A673 (cell line): ENCODE measurements around the gene MZT2A.

Experiments
- EZH2 ChIP-seq: fragments of 200-600 bp; sonication (generic); IDR thresholded peaks from 2 replicates; pipeline ENCODE4 v1.6.1; 2017; ENCODE audit warnings: borderline replicate concordance, low read depth, mild to moderate bottlenecking, mixed read lengths, antibody characterized with exemption, low read length; ENCODE audit not compliant: poor library complexity, severe bottlenecking
- TF ChIP-seq, protein P1 (sequence below): fragments of 300-800, 200-600 bp; sonication (generic); conservative IDR thresholded peaks from 2 replicates; pipeline ENCODE4 v1.5.1; 2017; ENCODE audit warnings: low read depth, mild to moderate bottlenecking, antibody characterized with exemption, low read length, moderate library complexity, mixed read lengths

DNA sequence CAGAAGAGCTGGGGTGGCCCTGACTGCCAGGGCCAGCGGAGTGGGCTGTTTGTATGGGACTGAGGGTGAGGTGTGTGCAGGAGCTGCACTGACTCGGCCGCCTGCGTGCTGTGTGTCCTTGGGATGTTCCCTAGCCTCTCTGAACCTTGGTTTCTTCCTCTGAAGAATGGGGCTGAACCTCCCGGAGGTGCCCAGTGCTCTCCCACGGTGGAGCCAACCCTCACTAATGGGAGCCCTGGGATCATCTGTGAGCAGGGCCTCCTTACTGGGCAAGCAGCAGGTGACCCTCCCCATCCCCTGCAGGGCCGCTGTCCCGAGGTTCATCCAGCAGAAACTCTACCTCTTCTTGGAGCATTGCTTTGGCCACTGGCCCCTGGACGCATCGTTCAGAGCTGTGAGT lies 23.8 kb upstream of the MZT2A start:
- TF ChIP-seq, protein P1, sequence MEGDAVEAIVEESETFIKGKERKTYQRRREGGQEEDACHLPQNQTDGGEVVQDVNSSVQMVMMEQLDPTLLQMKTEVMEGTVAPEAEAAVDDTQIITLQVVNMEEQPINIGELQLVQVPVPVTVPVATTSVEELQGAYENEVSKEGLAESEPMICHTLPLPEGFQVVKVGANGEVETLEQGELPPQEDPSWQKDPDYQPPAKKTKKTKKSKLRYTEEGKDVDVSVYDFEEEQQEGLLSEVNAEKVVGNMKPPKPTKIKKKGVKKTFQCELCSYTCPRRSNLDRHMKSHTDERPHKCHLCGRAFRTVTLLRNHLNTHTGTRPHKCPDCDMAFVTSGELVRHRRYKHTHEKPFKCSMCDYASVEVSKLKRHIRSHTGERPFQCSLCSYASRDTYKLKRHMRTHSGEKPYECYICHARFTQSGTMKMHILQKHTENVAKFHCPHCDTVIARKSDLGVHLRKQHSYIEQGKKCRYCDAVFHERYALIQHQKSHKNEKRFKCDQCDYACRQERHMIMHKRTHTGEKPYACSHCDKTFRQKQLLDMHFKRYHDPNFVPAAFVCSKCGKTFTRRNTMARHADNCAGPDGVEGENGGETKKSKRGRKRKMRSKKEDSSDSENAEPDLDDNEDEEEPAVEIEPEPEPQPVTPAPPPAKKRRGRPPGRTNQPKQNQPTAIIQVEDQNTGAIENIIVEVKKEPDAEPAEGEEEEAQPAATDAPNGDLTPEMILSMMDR: no peak
- no peak for TF ChIP-seq EZH2
